DOHH2 (cell line): Measurements from ENCODE around the gene RAD51.

ENCODE experiments used
- H3F3A ChIP-seq: fragments of 200-600 bp; sonication (generic), shearing (Covaris generic); 2 replicates; pipeline ENCODE4 v1.6.0; 2016; ENCODE audit warnings: antibody characterized with exemption, mild to moderate bottlenecking; ENCODE audit not compliant: control insufficient read depth, insufficient read depth
- H3K27ac ChIP-seq: fragments of 200-600 bp; sonication (generic); 2 replicates; pipeline ENCODE4 v1.5.1; 2014; ENCODE audit warnings: low read depth, mild to moderate bottlenecking, low read length, moderate library complexity
- H3K27me3 ChIP-seq: fragments of 200-600 bp; sonication (generic); 2 replicates; pipeline ENCODE4 v1.6.1; 2014; ENCODE audit warnings: mild to moderate bottlenecking, low read length, mixed read lengths; ENCODE audit not compliant: control insufficient read depth
- H3K36me3 ChIP-seq: fragments of 200-600 bp; sonication (generic); 2 replicates; pipeline ENCODE4 v1.6.1; 2014; ENCODE audit warnings: mild to moderate bottlenecking, low read length, moderate library complexity, mixed read lengths; ENCODE audit not compliant: control insufficient read depth
- H3K4me1 ChIP-seq: fragments of 200-600 bp; sonication (generic); 2 replicates; pipeline ENCODE4 v1.6.1; 2014; ENCODE audit warnings: mild to moderate bottlenecking, low read length, mixed read lengths; ENCODE audit not compliant: control insufficient read depth
- H3K4me2 ChIP-seq: fragments of 200-600 bp; sonication (generic); 2 replicates; pipeline ENCODE4 v1.6.0; 2014; ENCODE audit warnings: mild to moderate bottlenecking, low read length, moderate library complexity
- H3K4me3 ChIP-seq: fragments of 200-600 bp; sonication (generic); 2 replicates; pipeline ENCODE4 v1.5.1; 2014; ENCODE audit warnings: mild to moderate bottlenecking, low read length, mixed read lengths
- H3K79me2 ChIP-seq: fragments of 200-600 bp; sonication (generic); 2 replicates; pipeline ENCODE4 v1.6.1; 2014; ENCODE audit warnings: mild to moderate bottlenecking, low read length, mixed read lengths; ENCODE audit not compliant: control insufficient read depth
- H3K9me2 ChIP-seq: fragments of 200-600 bp; sonication (generic); replicated peaks from 2 replicates; pipeline ENCODE4 v1.6.1; 2014; ENCODE audit warnings: mild to moderate bottlenecking, low read length, mixed read lengths; ENCODE audit not compliant: control insufficient read depth
- H3K9me3 ChIP-seq: fragments of 200-600 bp; sonication (generic); 2 replicates; pipeline ENCODE4 v1.6.1; 2014; ENCODE audit warnings: antibody characterized with exemption, low read length, mixed read lengths; ENCODE audit not compliant: control insufficient read depth, insufficient read depth
- H4K20me1 ChIP-seq: fragments of 200-600 bp; sonication (generic); 2 replicates; pipeline ENCODE4 v1.6.0; 2014; ENCODE audit warnings: low read depth, mild to moderate bottlenecking, antibody characterized with exemption, low read length, moderate library complexity; ENCODE audit not compliant: control insufficient read depth, insufficient read depth
- EZH2phosphoT487 ChIP-seq: fragments of 200-600 bp; sonication (generic); IDR thresholded peaks from 2 replicates; pipeline ENCODE4 v1.6.1; 2017; ENCODE audit warnings: borderline replicate concordance, mild to moderate bottlenecking, antibody characterized with exemption, low read length, moderate library complexity, mixed read lengths
- TF ChIP-seq, protein P1 (sequence below): fragments of 200-600 bp; sonication (generic); IDR thresholded peaks from one replicate; pipeline ENCODE4 v1.5.1; 2014; ENCODE audit warnings: antibody characterized with exemption, mild to moderate bottlenecking, low read depth, low read length; ENCODE audit not compliant: poor library complexity, severe bottlenecking

RAD51 gene

DNA sequence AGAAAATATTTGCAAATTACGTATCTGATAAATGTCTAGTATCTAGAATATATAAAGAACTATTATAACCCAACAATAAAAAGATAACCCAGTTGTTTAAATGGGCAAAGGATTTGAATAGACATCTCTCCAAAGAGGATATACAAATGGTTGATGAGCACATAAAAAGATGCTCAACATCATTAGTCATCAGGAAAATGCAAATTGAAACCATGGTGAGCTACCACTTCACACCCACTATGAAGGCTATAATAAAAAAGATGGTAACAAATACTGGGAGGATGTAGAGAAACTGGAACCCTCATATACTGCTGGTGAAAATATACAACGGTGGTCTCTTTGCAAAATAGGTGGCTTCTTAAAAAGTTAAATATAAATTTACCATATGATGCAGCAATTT lies 28.0 kb downstream of the RAD51 start:
- Histone ChIP-seq H3K79me2 (no peaks in the 10 kb centered on the region; the same call in 1 of the 2 replicates), H3K9me2 (no peaks in the 10 kb centered on the region), H3K27me3 (no peaks in the 10 kb centered on the region), H3K27ac (no peak overlapping the region), H3K4me2 (no peak overlapping the region), H3K36me3 (peaks cover 82% of the 10 kb centered on the region), H3K9me3 (no peaks in the 10 kb centered on the region), H4K20me1 (peaks cover 3% of the 10 kb centered on the region; the same call in 1 of the 2 replicates), H3F3A (peaks cover 15% of the 10 kb centered on the region), H3K4me3 (no peak overlapping the region), H3K4me1 (no peaks in the 10 kb centered on the region)
- TF ChIP-seq EZH2phosphoT487 = no peak
- TF ChIP-seq, protein P1, sequence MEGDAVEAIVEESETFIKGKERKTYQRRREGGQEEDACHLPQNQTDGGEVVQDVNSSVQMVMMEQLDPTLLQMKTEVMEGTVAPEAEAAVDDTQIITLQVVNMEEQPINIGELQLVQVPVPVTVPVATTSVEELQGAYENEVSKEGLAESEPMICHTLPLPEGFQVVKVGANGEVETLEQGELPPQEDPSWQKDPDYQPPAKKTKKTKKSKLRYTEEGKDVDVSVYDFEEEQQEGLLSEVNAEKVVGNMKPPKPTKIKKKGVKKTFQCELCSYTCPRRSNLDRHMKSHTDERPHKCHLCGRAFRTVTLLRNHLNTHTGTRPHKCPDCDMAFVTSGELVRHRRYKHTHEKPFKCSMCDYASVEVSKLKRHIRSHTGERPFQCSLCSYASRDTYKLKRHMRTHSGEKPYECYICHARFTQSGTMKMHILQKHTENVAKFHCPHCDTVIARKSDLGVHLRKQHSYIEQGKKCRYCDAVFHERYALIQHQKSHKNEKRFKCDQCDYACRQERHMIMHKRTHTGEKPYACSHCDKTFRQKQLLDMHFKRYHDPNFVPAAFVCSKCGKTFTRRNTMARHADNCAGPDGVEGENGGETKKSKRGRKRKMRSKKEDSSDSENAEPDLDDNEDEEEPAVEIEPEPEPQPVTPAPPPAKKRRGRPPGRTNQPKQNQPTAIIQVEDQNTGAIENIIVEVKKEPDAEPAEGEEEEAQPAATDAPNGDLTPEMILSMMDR = no peak

- TF ChIP-seq EZH2phosphoT487 = no peak
- TF ChIP-seq, protein P1 = no peak
- Histone ChIP-seq H4K20me1 (peaks cover 3% of the 10 kb centered on the region; the same call in 1 of the 2 replicates), H3K4me1 (no peaks in the 10 kb centered on the region), H3F3A (peaks cover 15% of the 10 kb centered on the region), H3K4me3 (no peak overlapping the region), H3K9me2 (no peaks in the 10 kb centered on the region), H3K27ac (no peak overlapping the region), H3K4me2 (no peak overlapping the region), H3K79me2 (no peaks in the 10 kb centered on the region), H3K9me3 (no peaks in the 10 kb centered on the region), H3K27me3 (no peaks in the 10 kb centered on the region), H3K36me3 (peaks cover 82% of the 10 kb centered on the region)
Measured at GRCh38 chr15:40723919-40724318, 28.9 kb downstream of the RAD51 start.

- Histone ChIP-seq H3K4me2 (no peak overlapping the region), H3K4me1 (no peaks in the 10 kb centered on the region), H3K27ac (no peak overlapping the region), H3F3A (no peaks in the 10 kb centered on the region), H3K27me3 (no peaks in the 10 kb centered on the region), H4K20me1 (no peaks in the 10 kb centered on the region), H3K4me3 (no peak overlapping the region), H3K79me2 (no peaks in the 10 kb centered on the region), H3K36me3 (peaks cover 79% of the 10 kb centered on the region), H3K9me3 (no peaks in the 10 kb centered on the region), H3K9me2 (no peaks in the 10 kb centered on the region)
- no peak for TF ChIP-seq EZH2phosphoT487
- TF ChIP-seq, protein P1 = no peak
Measured at GRCh38 chr15:40731034-40731433, 36.1 kb downstream of the RAD51 start.
